Hepatocyte (in vitro differentiated cells): ENCODE results near the gene BNIPL.

Source experiments
- CTCF ChIP-seq: fragments of 200-600 bp; sonication (generic); IDR thresholded peaks from 2 replicates; pipeline ENCODE4 v1.5.1; 2016; ENCODE audit warnings: antibody characterized with exemption, mild to moderate bottlenecking; ENCODE audit not compliant: poor library complexity
- EZH2 ChIP-seq: fragments of 200-600 bp; sonication (generic); IDR thresholded peaks from 2 replicates; pipeline ENCODE4 v1.6.1; 2016; ENCODE audit warnings: antibody characterized with exemption, mild to moderate bottlenecking, borderline replicate concordance

GRCh38 chr1:151035167-151035566 lies 1.2 kb upstream of the BNIPL start:
- no peak for TF ChIP-seq CTCF
- TF ChIP-seq EZH2, result no peak
